Subcutaneous abdominal adipose tissue (tissue), 5 donors: ENCODE results near the gene PKP1.

Source experiments
- H3K27ac ChIP-seq: one replicate; pipeline ENCODE4 v1.7.0; 2013; ENCODE audit warnings: low read depth, mild to moderate bottlenecking, inconsistent platforms, low read length, moderate library complexity
- H3K27me3 ChIP-seq, 5 donors: one replicate each; pipeline ENCODE4 v1.7.0; 2013; ENCODE audit warnings: low read length in 5 of 5, inconsistent platforms in 1 of 5; ENCODE audit not compliant: control insufficient read depth in 5 of 5, insufficient read depth in 4 of 5
- H3K36me3 ChIP-seq, 5 donors: one replicate each; pipeline ENCODE4 v1.7.0; 2013; ENCODE audit warnings: low read length in 5 of 5; ENCODE audit not compliant: control insufficient read depth in 5 of 5, insufficient read depth in 5 of 5
- H3K4me1 ChIP-seq, 5 donors: one replicate each; pipeline ENCODE4 v1.7.0; 2013; ENCODE audit warnings: low read length in 5 of 5, mild to moderate bottlenecking in 3 of 5, moderate library complexity in 1 of 5; ENCODE audit not compliant: control insufficient read depth in 5 of 5, insufficient read depth in 5 of 5
- H3K4me3 ChIP-seq, 5 donors: one replicate each; pipeline ENCODE4 v1.7.0; 2013; ENCODE audit warnings: low read length in 5 of 5, low read depth in 1 of 5
- H3K9ac ChIP-seq, 5 donors: one replicate each; pipeline ENCODE4 v1.7.0; 2013; ENCODE audit warnings: low read length in 5 of 5, mild to moderate bottlenecking in 4 of 5, moderate library complexity in 3 of 5
- H3K9me3 ChIP-seq, 5 donors: one replicate each; pipeline ENCODE4 v1.7.0; 2013; ENCODE audit warnings: low read length in 5 of 5; ENCODE audit not compliant: control insufficient read depth in 5 of 5
- donor health status: healthy.
- donor health status: healthy.
- donor health status: healthy.
- donor health status: healthy.
- donor health status: healthy.

Gene PKP1

GRCh38 chr1:201359031-201359872 lies 75.9 kb downstream of the PKP1 start:
- Histone ChIP-seq H3K9me3 (no peaks in the 10 kb centered on the region), H3K9ac (no peak overlapping the region), H3K36me3 (no peaks in the 10 kb centered on the region), H3K27me3 (peaks cover 0 to 2% (median 0%) of the 10 kb centered on the region in 5 donors), H3K4me1 (peaks cover 0 to 18% (median 0%) of the 10 kb centered on the region in 5 donors), H3K27ac (no peak overlapping the region), H3K4me3 (no peak overlapping the region)

GRCh38 chr1:201359873-201360210 lies 76.5 kb downstream of the PKP1 start:
- H3K27ac ChIP-seq: no peak overlapping the region
- no peaks in the 10 kb centered on the region for H3K36me3 ChIP-seq
- H3K27me3 ChIP-seq: no peaks in the 10 kb centered on the region
- H3K4me3 ChIP-seq: no peak overlapping the region
- no peaks in the 10 kb centered on the region for H3K9me3 ChIP-seq
- H3K9ac ChIP-seq: no peak overlapping the region
- H3K4me1 ChIP-seq: peaks cover 0 to 18% (median 0%) of the 10 kb centered on the region in 5 donors

GRCh38 chr1:201360486-201360885 lies 77.2 kb downstream of the PKP1 start:
- H3K9ac ChIP-seq: no peak overlapping the region
- H3K4me3 ChIP-seq: no peak overlapping the region
- H3K36me3 ChIP-seq: no peaks in the 10 kb centered on the region

GRCh38 chr1:201360901-201361651 lies 77.8 kb downstream of the PKP1 start:
- H3K4me3 ChIP-seq: no peak overlapping the region
- no peaks in the 10 kb centered on the region for H3K9me3 ChIP-seq
- H3K4me1 ChIP-seq: peaks cover 0 to 18% (median 0%) of the 10 kb centered on the region in 5 donors
- no peaks in the 10 kb centered on the region for H3K27me3 ChIP-seq
- H3K36me3 ChIP-seq: no peaks in the 10 kb centered on the region
- no peak overlapping the region for H3K9ac ChIP-seq
- no peak overlapping the region for H3K27ac ChIP-seq

More at GRCh38 chr1:201360486-201360885, 77.2 kb downstream of the PKP1 start:
- no peaks in the 10 kb centered on the region for H3K27me3 ChIP-seq
- H3K27ac ChIP-seq: no peak overlapping the region
- H3K4me1 ChIP-seq: peaks cover 0 to 18% (median 0%) of the 10 kb centered on the region in 5 donors
- H3K9me3 ChIP-seq: no peaks in the 10 kb centered on the region

- Histone ChIP-seq H3K36me3 (no peaks in the 10 kb centered on the region), H3K27ac (no peak overlapping the region), H3K4me1 (peaks cover 0 to 18% (median 0%) of the 10 kb centered on the region in 5 donors), H3K4me3 (no peak overlapping the region), H3K9me3 (no peaks in the 10 kb centered on the region), H3K27me3 (no peaks in the 10 kb centered on the region), H3K9ac (no peak overlapping the region)
Observed at GRCh38 chr1:201361652-201362504, 78.6 kb downstream of the PKP1 start.

- Histone ChIP-seq H3K9me3 (no peaks in the 10 kb centered on the region), H3K27ac (no peak overlapping the region), H3K4me3 (no peak overlapping the region), H3K9ac (no peak overlapping the region), H3K27me3 (peaks cover 0 to 7% (median 0%) of the 10 kb centered on the region in 5 donors), H3K4me1 (peaks cover 0 to 17% (median 0%) of the 10 kb centered on the region in 5 donors), H3K36me3 (no peaks in the 10 kb centered on the region)
Observed at GRCh38 chr1:201362906-201363305, 79.6 kb downstream of the PKP1 start.

GRCh38 chr1:201363467-201363866 lies 80.2 kb downstream of the PKP1 start:
- no peak overlapping the region for H3K4me3 ChIP-seq
- H3K36me3 ChIP-seq: no peaks in the 10 kb centered on the region
- H3K27ac ChIP-seq: no peak overlapping the region
- no peaks in the 10 kb centered on the region for H3K9me3 ChIP-seq
- peaks cover 0 to 12% (median 0%) of the 10 kb centered on the region in 5 donors for H3K4me1 ChIP-seq
- peaks cover 0 to 7% (median 0%) of the 10 kb centered on the region in 5 donors for H3K27me3 ChIP-seq
- no peak overlapping the region for H3K9ac ChIP-seq

- Histone ChIP-seq H3K9ac (no peak overlapping the region), H3K4me3 (no peak overlapping the region), H3K36me3 (no peaks in the 10 kb centered on the region), H3K4me1 (peaks cover 0 to 12% (median 0%) of the 10 kb centered on the region in 5 donors), H3K27me3 (peaks cover 4 to 10% (median 8%) of the 10 kb centered on the region in 5 donors), H3K27ac (no peak overlapping the region), H3K9me3 (no peaks in the 10 kb centered on the region)
Observed at GRCh38 chr1:201364808-201365105, 81.5 kb downstream of the PKP1 start.

- peaks cover 4 to 11% (median 8%) of the 10 kb centered on the region in 5 donors for H3K27me3 ChIP-seq
- H3K9me3 ChIP-seq: no peaks in the 10 kb centered on the region
- peaks cover 0 to 12% (median 0%) of the 10 kb centered on the region in 5 donors for H3K4me1 ChIP-seq
- H3K27ac ChIP-seq: no peak overlapping the region
- H3K36me3 ChIP-seq: no peaks in the 10 kb centered on the region
- no peak overlapping the region for H3K9ac ChIP-seq
- H3K4me3 ChIP-seq: no peak overlapping the region
Observed at GRCh38 chr1:201365251-201365650, 81.9 kb downstream of the PKP1 start.
